ENCODE results near the gene HOXA6. TPM values are rescaled to one million over a fixed set of nuclear protein-coding genes. Genes with fewer than 3 reads are reported as not detected.
A peak's percentile ranks its signal among the peaks of the same experiment; 100 is the strongest.

HOXA6 gene
- total RNA-seq, 8 experiments from 2014 or later = 4.4 to 52.8 (median 23.7) TPM

GRCh38 chr7:27101957-27102580 is 45.5 kb downstream of the HOXA6 start:
- in situ Hi-C loops (cut with MboI; ENCODE audit: low pct_unique_long_range_greater_than_20kb in 2 of 9, low sequenced_read_pairs in 9 of 9, unreplicated experiment in 9 of 9) = loop anchor here in 1 of 9 experiments (25.0 kb wide), 1 partner anchor 240 kb away; the partner anchor contains the start of gene SKAP2
- H3K27ac ChIP-seq = peak overlapping the region; percentile 96 to 98
- peak in 5 of 8 experiments; percentile 1 to 11 (median 5) for ATAC-seq (replicated peaks in 6 of 8)
- peak overlapping the region; percentile 51 to 82 (median 69) for H3K4me3 ChIP-seq
- 0 to 80% (median 8%) methylated on average over 1 to 21 of the region's 39 CpGs; no CpG with 5 or more reads in 3 of the 10 experiments for WGBS, 10 experiments
- H3K4me1 ChIP-seq (replicated peaks in 1 of 2) = peaks cover 0 to 26% of the 10 kb centered on the region in 2 donors

GRCh38 chr7:27101171-27101956 is 46.2 kb downstream of the HOXA6 start:
- 0 to 100% (median 3%) methylated on average over 4 to 19 of the region's 25 CpGs; no CpG with 5 or more reads in 1 of the 10 experiments for WGBS, 10 experiments
- H3K4me3 ChIP-seq = peak overlapping the region; percentile 51 to 82 (median 69)
- peak overlapping the region; percentile 96 to 98 for H3K27ac ChIP-seq
- H3K4me1 ChIP-seq (replicated peaks in 1 of 2) = peaks cover 0 to 26% of the 10 kb centered on the region in 2 donors
- in situ Hi-C loops (cut with MboI; ENCODE audit: low pct_unique_long_range_greater_than_20kb in 2 of 9, low sequenced_read_pairs in 9 of 9, unreplicated experiment in 9 of 9) = loop anchor here in 1 of 9 experiments (25.0 kb wide), 1 partner anchor 239 kb away; the partner anchor contains the start of gene SKAP2
- ATAC-seq (replicated peaks in 6 of 8) = peak in 6 of 8 experiments; percentile 0 to 9 (median 5)

GRCh38 chr7:27100694-27101170 is 46.8 kb downstream of the HOXA6 start:
- H3K4me1 ChIP-seq (replicated peaks in 1 of 2) = peaks cover 0 to 22% of the 10 kb centered on the region in 2 donors
- H3K27ac ChIP-seq = peak overlapping the region; percentile 96 to 98
- peak overlapping the region; percentile 51 to 82 (median 69) for H3K4me3 ChIP-seq
- ATAC-seq (replicated peaks in 6 of 8) = no peak
- 0 to 99% (median 3%) methylated on average over 1 to 8 of the region's 8 CpGs; no CpG with 5 or more reads in 1 of the 10 experiments for WGBS, 10 experiments
- in situ Hi-C loops (cut with MboI; ENCODE audit: low pct_unique_long_range_greater_than_20kb in 2 of 9, low sequenced_read_pairs in 9 of 9, unreplicated experiment in 9 of 9) = loop anchor here in 1 of 9 experiments (25.0 kb wide), 1 partner anchor 238 kb away; the partner anchor contains the start of gene SKAP2

- Histone ChIP-seq H3K4me1 (replicated peaks in 1 of 2) (peaks cover 0 to 11% of the 10 kb centered on the region in 2 donors), H3K4me3 (peak overlapping the region; percentile 51 to 82 (median 69)), H3K27ac (peak overlapping the region; percentile 96 to 98)
- 0 to 99% (median 7%) methylated on average over 4 to 8 of the region's 8 CpGs for WGBS, 10 experiments
- in situ Hi-C loops (cut with MboI; ENCODE audit: low pct_unique_long_range_greater_than_20kb in 2 of 9, low sequenced_read_pairs in 9 of 9, unreplicated experiment in 9 of 9) = loop anchor here in 5 of 9 experiments (10.0 to 25.0 kb wide), 2 partner anchors 237 to 245 kb away; partner anchors contain the start of gene SKAP2 (in 2 of the 5)
- no peak for ATAC-seq (replicated peaks in 6 of 8)
Observed at GRCh38 chr7:27099453-27100370, 47.9 kb downstream of the HOXA6 start.

- peak in 7 of 8 experiments; percentile 2 to 39 (median 21) for ATAC-seq (replicated peaks in 6 of 8)
- peaks cover 0 to 5% of the 10 kb centered on the region in 2 donors for H3K4me1 ChIP-seq (replicated peaks in 1 of 2)
- WGBS, 10 experiments = 0 to 77% (median 3%) methylated on average over 2 to 25 of the region's 38 CpGs
- H3K4me3 ChIP-seq = peak overlapping the region; percentile 51 to 82 (median 69)
- H3K27ac ChIP-seq = peak overlapping the region; percentile 92 to 98
- in situ Hi-C loops (cut with MboI; ENCODE audit: low pct_unique_long_range_greater_than_20kb in 2 of 9, low sequenced_read_pairs in 9 of 9, unreplicated experiment in 9 of 9) = loop anchor here in 4 of 9 experiments (10.0 to 25.0 kb wide), 2 partner anchors 237 to 244 kb away; partner anchors contain the start of gene SKAP2 (in 1 of the 4)
Observed at GRCh38 chr7:27098578-27099451, 48.8 kb downstream of the HOXA6 start.

GRCh38 chr7:27097686-27098577 is 49.6 kb downstream of the HOXA6 start:
- in situ Hi-C loops (cut with MboI; ENCODE audit: low pct_unique_long_range_greater_than_20kb in 2 of 9, low sequenced_read_pairs in 9 of 9, unreplicated experiment in 9 of 9) = loop anchor here in 4 of 9 experiments (10.0 to 25.0 kb wide), 2 partner anchors 236 to 243 kb away; partner anchors contain the start of gene SKAP2 (in 1 of the 4)
- peak overlapping the region; percentile 51 to 82 (median 69) for H3K4me3 ChIP-seq

GRCh38 chr7:27096768-27097514 is 50.6 kb downstream of the HOXA6 start:
- peak in 2 of 8 experiments; percentile 3 to 14 for ATAC-seq (replicated peaks in 6 of 8)
- WGBS, 10 experiments = 0 to 11% (median 0%) methylated on average over 1 to 13 of the region's 41 CpGs; no CpG with 5 or more reads in 2 of the 10 experiments
- peaks cover 9 to 13% of the 10 kb centered on the region in 2 donors for H3K4me1 ChIP-seq (replicated peaks in 1 of 2)
- in situ Hi-C loops (cut with MboI; ENCODE audit: low pct_unique_long_range_greater_than_20kb in 2 of 9, low sequenced_read_pairs in 9 of 9, unreplicated experiment in 9 of 9) = loop anchor here in 4 of 9 experiments (10.0 to 25.0 kb wide), 2 partner anchors 235 to 242 kb away; partner anchors contain the start of gene SKAP2 (in 1 of the 4)
- peak overlapping the region; percentile 92 to 98 for H3K27ac ChIP-seq
- peak overlapping the region; percentile 51 to 82 (median 69) for H3K4me3 ChIP-seq

More at GRCh38 chr7:27097686-27098577, 49.6 kb downstream of the HOXA6 start:
- 0 to 50% (median 10%) methylated on average over 1 to 14 of the region's 35 CpGs; no CpG with 5 or more reads in 2 of the 10 experiments for WGBS, 10 experiments
- H3K27ac ChIP-seq = peak overlapping the region; percentile 92 to 98
- H3K4me1 ChIP-seq (replicated peaks in 1 of 2) = peaks cover 0 to 5% of the 10 kb centered on the region in 2 donors
- peak in 3 of 8 experiments; percentile 1 to 25 (median 13) for ATAC-seq (replicated peaks in 6 of 8)

GRCh38 chr7:27095897-27096767 is 51.4 kb downstream of the HOXA6 start, which contains the start of gene HOXA1:
TSS of gene HOXA1 (minus strand) at chr7:27096000. CDS start at chr7:27095912, 88 bp downstream.
- Histone ChIP-seq H3K4me3 (peak within 1 kb of the TSS; percentile 51 to 82 (median 69)), H3K27ac (peak within 1 kb of the TSS; percentile 92 to 98), H3K4me1 (replicated peaks in 1 of 2) (peaks cover 15 to 21% of the 10 kb centered on the region in 2 donors)
- in situ Hi-C loops (cut with MboI; ENCODE audit: low pct_unique_long_range_greater_than_20kb in 2 of 9, low sequenced_read_pairs in 9 of 9, unreplicated experiment in 9 of 9) = loop anchor here in 4 of 9 experiments (10.0 to 25.0 kb wide), 2 partner anchors 234 to 241 kb away; partner anchors contain the start of gene SKAP2 (in 1 of the 4)
- WGBS, 10 experiments = 0% methylated on average over 1 to 8 of the region's 68 CpGs; no CpG with 5 or more reads in 6 of the 10 experiments
- ATAC-seq (replicated peaks in 6 of 8) = peak; percentile 66 to 81 (median 76)
